M059J (cell line): ENCODE measurements around the gene FBXW4. TPM values are rescaled to one million over a fixed set of nuclear protein-coding genes. Genes with fewer than 3 reads are reported as not detected.
"Not testable (repeated sequence)": the region's sequence is repeated elsewhere in the genome, so short reads cannot be mapped to it uniquely, and the experiment has no call there.

Source experiments
- DNase-seq: peaks from one replicate; pipeline ENCODE4 v3.0.0-alpha.2; 2012; ENCODE audit warnings: low read depth
- total RNA-seq: library from RNA; depleted of rRNA; stranded (reverse); fragments of >200 nt; shearing (Covaris generic); gene quantifications from 2 replicates; pipeline ENCODE4 v1.2.3, GENCODE V29; 2014

Gene FBXW4
- total RNA-seq, 1 experiment from 2014 or later, result 8.9 TPM

DNA sequence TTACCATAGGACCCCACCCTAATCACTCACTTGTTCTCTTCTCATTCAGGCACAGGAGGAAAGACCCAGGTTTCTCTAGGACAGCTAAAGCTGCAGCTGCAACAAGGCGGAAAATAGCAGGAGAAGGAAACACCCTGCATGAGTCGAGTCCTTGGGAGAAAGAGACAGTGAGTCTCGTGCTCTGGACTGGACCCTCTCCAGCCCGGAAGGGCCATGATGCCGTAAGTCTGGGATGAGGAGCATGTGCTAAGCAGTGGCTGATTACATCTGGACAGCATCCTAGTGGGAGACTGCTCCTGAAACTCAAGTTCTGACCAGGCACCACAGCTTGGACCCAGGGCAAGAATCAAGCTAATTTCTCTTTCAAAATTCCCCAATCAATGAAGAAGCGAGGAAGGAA lies 39.4 kb downstream of the FBXW4 start:
- DNase-seq, result no peak

DNA sequence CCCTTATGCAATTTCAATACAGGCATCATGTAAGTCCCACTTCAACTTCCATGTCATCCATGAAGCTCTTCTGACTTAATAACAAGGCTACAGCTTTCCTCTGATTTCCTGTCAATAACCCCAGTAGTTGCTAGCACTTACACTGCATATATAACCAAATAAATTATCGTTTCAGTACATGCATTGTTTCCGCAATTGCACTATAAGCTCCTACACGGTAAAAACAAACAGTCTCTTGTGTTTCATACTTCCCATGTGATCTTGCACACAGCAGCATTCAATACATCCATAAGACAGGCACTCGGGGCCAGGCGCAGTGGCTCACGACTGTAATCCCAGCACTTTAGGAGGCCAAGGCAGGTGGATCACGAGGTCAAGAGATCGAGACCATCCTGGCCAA lies 41.4 kb downstream of the FBXW4 start:
- no peak for DNase-seq

- DNase-seq, result no peak
Observed at GRCh38 chr10:101651336-101651735, 43.6 kb downstream of the FBXW4 start.

DNA sequence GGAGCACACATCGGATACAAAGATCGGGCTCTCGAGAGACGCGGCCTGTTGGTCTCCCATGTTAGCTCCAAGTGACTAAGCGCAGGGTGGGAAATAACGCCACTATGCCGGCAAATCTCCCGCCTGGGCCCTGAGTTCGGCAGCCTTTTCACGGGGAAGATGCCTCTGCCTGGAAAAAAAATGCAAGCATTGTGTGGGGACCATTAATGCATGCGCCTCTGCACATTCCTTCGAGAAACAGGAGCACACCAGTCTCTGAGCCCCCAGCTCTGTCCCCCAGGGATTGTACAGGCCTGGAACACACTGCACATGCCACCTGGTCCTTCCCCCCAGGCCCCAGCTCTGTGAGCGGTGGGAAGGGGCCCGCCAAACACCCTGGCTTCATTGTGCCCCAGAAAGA lies 44.1 kb downstream of the FBXW4 start:
- DNase-seq, result no peak

- DNase-seq, result no peak
Observed at GRCh38 chr10:101649525-101650085, 45.4 kb downstream of the FBXW4 start.

DNA sequence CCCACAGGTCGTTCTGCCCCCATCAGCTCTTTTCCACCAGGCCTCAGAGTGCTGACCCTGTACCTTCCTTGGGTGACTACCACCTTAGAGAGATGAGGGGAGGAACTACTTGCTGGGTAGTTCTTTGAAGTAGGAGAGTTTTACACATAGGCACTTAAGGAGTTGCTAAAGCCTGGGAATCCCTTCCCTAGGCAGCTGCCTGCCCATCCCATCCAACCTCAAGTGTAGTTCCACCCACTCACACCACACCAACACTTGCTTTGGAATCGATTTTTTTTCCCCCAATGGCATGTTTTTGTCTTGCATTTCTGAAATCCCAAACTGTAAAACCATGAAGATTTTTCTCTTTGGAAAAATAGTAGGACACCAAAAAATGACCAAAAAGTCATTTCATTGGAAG lies 47.7 kb downstream of the FBXW4 start:
- no peak for DNase-seq

- DNase-seq, result no peak
Observed at GRCh38 chr10:101646364-101646763, 48.6 kb downstream of the FBXW4 start.

DNA sequence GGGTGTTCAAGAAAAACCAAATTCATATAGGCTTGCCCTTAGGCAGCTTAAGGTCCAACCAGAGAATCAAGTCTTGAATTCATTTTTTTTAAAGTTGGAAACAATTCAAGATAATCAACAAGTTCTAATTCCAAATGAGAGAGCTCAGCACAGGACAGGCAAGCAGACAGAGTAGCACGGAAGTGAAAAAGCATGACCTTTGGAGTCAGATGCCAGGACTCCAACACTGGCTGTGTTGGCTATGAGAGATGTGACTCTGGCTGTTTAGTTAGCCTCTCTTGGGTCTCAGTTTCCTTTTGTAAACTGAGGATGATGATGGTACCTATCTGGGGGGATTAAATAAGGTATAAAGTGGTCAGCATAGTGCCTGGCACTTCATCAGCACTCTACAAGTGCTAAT lies 49.3 kb downstream of the FBXW4 start:
- no peak for DNase-seq

DNA sequence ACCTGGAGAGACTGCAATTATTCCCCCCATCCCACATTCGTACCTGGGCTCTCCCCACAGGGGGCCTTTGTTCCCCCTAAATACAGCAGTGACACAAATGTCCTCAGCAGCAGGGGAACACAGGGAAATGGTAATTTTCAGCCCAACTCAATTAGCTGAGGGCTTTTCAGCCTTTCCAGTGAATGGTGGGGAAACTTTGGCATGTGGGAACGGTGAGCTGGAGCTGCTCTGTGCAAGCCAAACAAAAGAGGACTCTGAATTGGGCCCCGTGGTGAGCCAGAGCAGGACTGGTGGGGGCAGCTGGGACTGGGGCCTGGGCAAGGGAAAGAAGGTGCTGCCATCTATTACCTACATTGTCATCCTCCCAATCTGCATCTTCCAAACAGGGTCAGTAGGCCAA lies 51.0 kb downstream of the FBXW4 start:
- no peak for DNase-seq

- DNase-seq, result no peak
Observed at GRCh38 chr10:101643546-101643945, 51.4 kb downstream of the FBXW4 start.

DNA sequence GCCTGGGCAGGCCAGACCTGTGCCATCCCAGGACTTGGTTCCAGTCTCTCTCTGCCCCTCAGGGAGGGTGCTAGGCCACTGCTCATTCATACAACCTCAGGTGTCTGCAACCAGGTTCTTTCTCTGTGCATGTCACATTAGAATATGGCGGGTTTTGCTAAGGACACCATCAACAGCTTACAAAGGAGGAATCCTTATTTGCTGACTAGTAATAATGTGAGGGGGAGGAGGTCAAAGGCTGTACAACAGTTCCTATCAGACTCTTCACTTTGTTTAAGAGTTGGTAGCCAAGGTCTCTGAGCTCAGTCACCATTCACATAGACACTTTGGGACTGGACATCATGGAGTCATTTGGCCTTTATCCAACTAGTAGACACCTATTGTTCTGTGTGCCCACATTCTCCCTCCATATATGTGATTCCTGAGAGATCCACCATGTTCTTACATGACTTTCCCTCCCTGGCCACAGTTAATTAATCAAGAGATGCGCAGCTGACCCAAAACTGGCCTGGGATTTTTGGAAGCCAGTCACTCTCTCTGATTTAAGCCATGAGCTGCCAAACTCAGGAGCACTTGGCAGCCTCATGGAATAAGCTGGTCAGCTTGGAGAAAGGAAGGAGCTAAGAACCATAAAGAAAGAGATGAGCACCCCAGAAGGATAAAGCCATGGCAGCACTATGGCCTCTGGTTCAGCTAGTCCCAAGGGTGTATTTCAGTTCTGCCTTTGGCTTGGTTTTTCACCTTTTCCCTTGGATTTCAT lies 55.6 kb downstream of the FBXW4 start:
- DNase-seq, result no peak

DNA sequence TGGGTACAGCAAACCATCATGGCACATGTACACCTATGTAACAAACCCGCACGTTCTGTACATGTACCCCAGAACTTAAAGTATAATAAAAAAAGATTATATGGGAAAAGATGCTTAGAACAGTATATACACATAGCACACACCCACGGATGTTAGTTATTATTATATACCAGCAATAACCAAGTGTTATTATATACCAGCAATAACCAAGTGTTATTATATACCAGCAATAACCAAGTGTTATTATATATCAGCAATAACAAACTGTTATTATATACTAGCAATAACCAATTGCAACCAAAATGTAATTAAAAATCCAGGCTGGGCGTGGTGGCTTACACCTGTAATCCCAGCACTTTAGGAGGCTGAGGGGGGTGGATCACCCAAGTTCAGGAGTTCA lies 61.5 kb downstream of the FBXW4 start:
- DNase-seq, result not testable (repeated sequence)

DNA sequence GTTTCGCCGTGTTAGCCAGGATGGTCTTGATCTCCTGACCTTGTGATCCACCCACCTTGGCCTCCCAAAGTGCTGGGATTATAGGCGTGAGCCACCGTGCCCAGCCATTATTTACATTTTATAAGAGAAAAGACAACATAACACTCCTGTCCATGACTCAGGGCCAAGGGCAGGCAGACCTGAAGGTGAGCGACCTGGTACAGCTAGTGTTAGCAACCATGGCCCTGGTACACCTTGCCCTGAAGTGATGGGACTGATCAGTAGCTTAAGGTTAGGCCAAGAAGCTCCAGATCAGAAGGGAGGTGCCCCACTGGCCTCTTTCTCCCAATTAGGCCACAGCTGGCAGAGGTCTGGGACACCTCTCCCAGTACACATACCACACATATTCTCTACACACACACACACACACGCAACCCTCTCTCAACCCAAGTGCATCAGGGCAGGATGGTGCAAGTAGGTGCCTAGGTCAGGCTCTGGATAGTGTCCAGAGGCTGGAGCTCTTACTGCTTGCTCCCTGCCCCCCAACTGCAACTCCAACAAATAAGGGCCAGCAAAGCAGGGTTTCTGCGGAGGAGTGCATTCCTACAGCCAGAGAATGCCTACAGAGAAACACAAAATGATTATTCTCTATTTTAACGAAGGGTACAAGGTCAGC lies 63.0 kb downstream of the FBXW4 start:
- no peak for DNase-seq

GRCh38 chr10:101630633-101630920 lies 64.4 kb downstream of the FBXW4 start:
- no peak for DNase-seq

- no peak for DNase-seq
Observed at GRCh38 chr10:101629837-101630632, 64.9 kb downstream of the FBXW4 start.

GRCh38 chr10:101625821-101626412 lies 69.1 kb downstream of the FBXW4 start:
- DNase-seq, result no peak

DNA sequence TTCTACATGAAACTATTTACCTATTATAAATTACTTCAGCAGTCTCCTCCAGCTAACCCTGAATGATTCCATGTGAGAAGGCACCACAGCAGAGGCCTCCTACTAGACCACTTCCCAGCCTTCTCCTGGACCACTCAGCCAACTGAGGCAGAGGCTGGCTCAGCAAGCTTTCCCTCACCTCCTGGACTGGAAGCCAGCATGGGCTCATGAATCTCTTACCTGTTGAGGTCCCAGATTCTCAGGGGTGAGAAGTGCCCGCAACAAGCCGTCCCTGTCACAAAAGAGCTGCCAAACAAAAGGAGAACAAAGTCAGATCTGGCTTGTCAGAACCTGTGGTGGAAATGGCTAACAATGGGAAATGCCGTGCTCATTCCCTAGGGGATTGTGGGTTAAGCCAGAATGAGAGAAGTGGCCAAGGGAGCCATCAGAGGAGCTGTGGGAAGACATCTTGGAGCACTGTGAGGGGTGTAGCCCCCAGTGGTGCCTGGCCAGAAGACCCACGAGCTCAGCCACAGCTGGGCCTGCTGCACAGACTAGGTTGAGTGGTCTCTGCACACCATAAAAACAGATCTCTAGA lies 70.4 kb downstream of the FBXW4 start:
- DNase-seq, result no peak

DNA sequence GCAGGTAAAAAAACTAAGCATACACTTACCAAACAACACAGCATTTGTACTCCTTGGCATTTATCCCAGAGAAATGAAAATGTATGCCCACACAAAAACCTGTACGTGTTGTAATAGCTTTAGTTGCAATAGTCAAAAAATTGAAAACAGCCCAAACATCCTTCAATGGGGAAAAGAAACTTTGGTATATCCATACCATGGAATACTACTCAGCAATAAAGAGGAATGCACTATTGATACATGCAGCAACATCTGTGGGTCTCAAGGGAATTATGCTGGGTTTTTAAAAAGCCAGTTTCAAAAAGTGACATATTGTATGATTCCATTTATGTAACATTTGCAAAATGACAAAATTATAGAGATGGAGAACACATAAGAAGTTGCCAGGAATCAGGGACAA lies 71.4 kb downstream of the FBXW4 start:
- DNase-seq, result no peak

GRCh38 chr10:101619983-101620382 lies 75.0 kb downstream of the FBXW4 start:
- DNase-seq, result no peak

DNA sequence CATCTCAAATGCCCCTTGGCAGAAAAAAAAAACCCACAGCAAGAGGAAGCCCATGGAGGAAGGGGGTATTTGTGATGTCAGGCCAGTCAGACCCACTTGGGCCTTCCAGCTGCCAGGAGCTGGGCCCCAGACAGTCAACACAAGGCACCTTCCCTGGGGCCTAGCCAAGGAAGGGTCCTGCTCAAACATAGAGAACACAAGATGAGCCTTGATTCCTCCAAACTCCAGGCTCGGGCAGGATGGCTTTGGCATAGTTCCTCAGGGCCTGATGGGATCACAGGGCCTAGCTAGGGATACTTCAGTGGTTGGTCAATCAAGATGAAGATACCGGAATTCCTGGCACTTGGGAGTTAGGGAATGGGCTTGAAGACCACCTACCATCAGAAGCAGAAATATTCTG lies 76.1 kb downstream of the FBXW4 start:
- no peak for DNase-seq

DNA sequence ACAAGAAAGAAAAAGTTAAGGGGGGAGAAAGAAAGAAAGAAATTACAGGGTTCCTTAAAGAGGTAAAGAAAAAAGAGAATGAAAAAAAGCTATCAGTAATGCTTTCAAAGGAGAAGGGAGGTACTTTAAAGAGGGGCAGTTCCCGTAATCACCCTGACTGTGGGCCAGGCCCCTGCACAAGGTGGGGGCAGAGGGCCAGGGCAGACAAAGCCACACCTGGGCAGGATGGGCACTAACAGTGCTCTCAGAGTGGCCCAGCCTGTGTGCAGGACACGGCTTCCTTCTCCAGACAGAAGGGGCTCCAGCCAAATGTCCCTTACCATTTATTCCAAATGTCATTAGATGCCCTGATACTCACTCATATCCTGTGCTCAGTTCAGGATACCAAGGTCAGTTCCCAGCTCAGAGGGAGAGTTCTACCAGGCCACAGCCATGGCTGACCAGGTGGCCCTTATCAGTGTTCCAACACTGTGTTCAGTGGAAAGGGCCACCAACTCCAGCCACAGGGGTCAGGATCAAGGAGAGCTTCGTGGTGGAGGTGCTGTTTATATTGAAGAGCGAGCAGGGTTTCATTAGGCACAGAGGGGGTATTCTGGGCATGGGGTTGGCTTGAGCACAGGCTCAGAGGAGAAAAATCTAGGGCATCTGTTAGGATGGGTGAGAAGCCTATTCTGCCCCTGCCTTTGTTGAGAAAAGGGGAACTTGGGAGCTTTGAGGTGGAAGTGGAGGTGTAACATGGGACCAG lies 77.0 kb downstream of the FBXW4 start:
- DNase-seq, result no peak
